ENCODE results near the gene FBXO22. TPM values are rescaled to one million over a fixed set of nuclear protein-coding genes. Genes with fewer than 3 reads are reported as not detected.

The FBXO22 gene
- total RNA-seq = 21.9 and 31.7 TPM in 2 replicates

DNA sequence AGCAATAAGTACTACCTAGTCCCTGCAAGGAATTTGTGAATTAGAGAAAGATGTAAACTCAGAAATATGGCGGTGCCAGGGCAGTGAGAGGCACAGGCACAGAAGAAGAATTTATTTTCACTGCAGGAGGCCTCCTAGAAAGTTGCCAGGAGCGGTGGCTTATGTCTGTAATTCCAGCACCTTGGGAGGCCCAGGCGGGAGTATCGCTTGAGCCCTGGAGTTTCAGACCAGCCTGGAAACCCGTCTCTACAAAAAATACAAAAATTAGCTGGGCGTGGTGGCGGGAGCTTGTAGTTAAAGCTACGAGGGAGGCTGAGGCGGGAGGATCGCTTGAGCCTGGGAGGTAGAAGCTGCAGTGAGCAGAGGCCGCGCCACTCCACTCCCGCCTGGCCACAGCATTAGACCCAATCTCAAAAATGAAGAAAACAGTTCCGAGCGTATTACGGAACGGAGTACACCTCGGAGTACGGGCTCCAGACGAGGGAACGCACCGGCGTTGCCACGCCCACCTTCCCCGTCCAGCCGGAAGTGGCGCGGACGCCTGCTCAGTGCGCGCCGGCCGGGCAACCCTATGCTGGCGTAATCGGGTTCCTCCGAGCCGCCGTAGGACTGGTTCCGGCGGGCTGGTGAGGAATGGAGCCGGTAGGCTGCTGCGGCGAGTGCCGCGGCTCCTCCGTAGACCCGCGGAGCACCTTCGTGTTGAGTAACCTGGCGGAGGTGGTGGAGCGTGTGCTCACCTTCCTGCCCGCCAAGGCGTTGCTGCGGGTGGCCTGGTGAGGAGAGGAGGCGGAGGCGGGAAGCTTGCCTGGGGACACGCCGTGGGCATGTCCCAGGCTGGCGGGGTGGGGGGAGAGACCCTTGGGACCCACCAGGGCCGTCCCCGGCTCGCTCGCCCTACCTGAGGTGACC is at the start of gene FBXO22:
Gene FBXO22, plus strand, starts transcription at position 548 of the 909 bp plus-strand sequence. Its CDS starts 86 bp downstream, at position 634.

Small RNA genes within 50 kb of the gene (small RNA-seq; reads per million reads assigned to genes)
- gene RN7SL510P = not detected

Other genes starting within 250 kb of the FBXO22 start
- 181 and 183 TPM in 2 replicates for gene CSPG4, start 191.0 kb upstream of the FBXO22 start, total RNA-seq
- gene UBE2Q2, start 60.4 kb upstream of the FBXO22 start, total RNA-seq = 62.1 and 62.9 TPM in 2 replicates
- not detected in 2 replicates for gene NRG4, start 108.5 kb downstream of the FBXO22 start, total RNA-seq
- 0.12 and 0.16 TPM in 2 replicates for gene TMEM266, start 156.1 kb downstream of the FBXO22 start, total RNA-seq